ENCODE results near the gene ACRBP. TPM values are rescaled to one million over a fixed set of nuclear protein-coding genes. Genes with fewer than 3 reads are reported as not detected.

ACRBP gene
- total RNA-seq, 1 donor from 2014 or later = 2.2 TPM

DNA sequence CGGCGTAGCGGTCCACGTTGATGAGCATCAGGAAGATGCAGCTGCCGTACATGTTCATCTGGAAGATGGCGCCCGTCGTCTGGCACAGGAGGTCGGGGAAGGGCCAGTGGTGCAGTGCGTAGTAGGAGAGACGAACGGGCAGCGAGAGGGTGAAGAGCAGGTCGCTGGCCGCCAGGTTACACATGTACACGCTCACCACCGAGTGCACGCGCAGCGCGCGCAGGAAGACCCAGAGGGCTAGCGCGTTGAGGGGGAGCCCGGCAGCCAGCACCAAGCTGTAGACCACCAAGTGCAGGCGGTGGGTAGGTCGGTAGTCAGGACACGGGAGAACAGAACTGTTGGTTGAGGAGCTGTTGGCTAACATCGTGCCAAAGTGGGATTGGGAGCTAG, 26.4 kb downstream of the ACRBP start:
- no peak for ATAC-seq
- intact Hi-C loops (cut with micrococcal nuclease) = no loop called here
- DNase-seq = no peak

DNA sequence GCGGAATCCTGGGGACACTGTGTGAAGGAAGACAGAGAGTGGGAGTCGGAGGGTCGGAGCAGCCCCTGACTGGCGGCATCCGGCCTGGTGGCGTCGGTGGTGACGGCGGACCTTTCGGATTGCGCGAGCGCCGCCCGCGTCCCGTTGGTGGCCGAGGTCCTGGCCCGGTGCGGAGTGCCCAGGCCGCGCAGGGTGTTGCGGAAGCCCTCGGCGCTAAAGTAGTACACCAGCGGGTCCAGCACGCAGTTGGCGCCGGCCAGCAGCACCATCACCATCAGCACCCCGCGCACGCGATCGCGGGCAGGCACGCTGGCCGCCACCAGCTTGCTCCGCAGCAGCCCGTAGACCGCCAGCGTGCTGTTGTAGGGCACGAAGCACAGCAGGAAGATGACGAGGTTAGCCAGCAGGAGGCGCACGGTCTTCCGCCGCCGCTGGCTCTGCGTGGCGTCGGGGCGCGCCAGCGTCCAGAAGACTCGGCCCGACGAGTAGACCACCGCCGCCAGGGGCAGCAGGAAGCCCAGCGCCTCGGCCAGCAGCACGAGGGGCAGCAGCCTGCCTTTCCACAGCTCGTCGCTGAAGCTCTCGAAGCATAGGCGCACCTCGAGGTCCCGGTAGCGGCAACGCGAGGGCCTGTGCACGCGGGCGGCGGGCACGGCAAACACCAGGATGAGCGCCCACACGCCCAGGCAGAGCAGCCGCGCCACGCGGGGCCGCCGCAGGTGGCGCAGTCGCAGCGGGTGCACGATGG, 26.9 kb downstream of the ACRBP start:
- intact Hi-C loops (cut with micrococcal nuclease) = no loop called here
- peak; percentile 72 for DNase-seq
- peak; percentile 37 for ATAC-seq

DNA sequence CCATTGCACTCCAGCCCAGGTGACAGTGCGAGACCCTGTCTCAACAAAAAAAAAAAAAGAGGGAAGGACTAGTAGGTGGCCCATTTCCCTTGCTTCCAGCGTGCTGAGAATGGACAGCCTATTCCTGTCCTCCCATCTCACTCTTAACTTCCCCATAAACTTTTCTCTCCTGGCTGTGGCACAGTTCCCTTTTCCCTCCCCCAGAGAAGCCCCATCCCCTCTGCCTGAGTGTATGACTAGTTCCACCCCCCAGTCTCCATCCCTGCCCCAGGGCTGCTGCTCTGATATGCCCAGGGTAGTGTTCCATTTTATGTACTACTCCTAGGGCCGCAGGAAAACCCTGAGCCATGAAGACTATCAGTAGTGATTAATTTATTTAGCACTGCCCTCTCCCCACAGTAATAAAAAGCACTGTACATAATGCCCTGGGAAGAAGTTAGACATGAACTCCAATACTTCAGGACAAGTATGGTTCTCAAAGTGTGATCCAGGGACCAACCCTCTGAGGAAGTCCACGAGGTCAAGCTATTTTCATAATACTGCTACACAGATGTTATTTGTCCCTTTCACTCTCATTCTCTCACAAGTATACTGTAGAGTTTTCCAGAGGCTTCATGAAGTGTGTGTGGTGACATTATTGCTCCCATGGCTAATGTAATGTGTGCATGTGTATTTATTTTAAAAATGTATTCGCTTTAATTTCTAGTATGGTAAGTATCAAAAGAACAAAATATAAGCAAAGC, 28.6 kb downstream of the ACRBP start:
- DNase-seq (no peak), ATAC-seq (no peak)
- intact Hi-C loops (cut with micrococcal nuclease) = no loop called here

DNA sequence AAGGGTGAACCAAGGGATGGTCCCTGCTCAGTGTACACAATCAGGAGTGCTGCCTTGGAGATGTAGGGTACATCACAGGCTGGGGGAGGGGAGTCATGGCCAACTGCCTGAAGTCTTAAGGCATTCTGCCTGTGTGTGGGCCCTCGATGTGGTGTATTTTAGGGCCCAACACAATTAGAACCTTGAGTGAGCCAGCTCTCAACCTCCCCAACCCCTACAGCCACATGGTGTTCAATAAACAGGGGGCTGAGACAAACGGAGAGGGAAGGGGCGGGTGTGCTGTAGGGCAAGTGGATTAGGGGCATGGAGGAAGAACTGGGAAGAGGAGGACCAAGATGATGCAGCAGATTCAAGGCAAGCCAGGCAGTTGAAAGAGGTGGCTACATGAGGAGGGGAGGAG, 31.4 kb downstream of the ACRBP start:
- ATAC-seq (no peak), DNase-seq (no peak)
- intact Hi-C loops (cut with micrococcal nuclease) = no loop called here

DNA sequence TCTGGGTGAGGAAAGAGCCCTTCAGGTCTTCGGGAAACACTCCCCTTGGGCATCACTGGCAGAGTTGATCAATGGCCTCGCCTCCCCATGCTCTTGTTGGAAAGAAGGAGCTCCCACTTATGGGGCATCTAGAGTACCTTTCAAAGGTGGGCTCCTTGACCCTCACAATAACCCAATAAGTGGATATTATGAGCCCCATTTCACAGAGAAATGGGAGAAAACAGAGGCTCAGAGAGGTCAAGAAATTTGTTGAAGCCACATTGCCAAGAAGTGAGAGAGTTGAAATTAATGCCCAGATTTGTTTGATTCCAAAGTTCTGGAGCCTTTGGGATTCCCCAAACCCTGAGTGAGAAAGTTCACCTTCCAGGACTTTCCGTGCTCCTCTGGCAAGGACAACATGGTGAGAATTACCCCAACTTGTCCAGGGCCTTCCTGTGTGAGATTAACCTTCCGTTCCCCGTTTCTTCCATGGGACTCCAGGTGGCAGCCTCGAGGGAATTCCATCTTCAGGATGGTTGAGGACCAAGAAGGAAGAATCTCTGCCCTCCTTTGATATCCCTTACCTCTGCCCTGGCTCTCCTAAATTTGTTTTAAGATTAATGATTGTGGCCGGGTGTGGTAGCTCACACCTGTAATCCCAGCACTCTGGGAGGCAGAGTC, 32.6 kb downstream of the ACRBP start:
- intact Hi-C loops (cut with micrococcal nuclease) = no loop called here
- ATAC-seq = no peak
- no peak for DNase-seq

DNA sequence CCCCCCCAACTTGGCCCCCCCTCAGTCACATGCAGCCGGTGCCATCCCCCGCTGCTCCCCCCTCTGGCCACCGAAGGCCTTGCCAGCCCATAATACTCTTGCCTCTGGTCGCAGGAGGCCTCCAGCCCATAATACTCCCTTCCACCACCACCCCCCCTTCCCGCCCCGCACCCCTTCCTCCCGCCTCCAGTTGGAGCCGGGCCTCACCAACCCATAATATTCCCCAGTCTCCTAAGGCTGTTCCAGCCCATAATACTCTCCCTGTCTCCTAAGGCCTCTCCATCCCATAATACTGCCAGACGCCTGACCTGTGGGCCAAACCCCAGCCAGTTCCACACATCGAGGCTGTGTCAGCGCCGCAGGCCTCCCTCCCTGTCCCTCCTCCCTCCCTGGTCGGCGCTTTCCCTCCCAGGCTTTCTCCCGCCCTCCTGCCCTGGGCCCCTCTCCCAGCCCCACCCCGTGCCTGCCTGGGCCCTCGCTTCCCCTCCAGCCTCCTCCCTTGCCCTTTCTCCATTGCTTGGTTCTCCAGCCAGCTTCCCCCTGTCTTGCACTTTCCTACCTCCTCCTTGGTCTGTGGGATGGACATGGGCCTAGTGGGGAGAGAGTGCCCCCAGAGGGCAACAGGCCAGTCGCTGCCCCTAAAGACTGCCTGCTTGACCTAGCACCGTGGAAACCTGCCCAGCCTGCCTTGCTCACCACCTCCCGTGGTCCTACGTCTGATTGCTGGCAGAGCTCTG, 33.3 kb downstream of the ACRBP start:
- DNase-seq = peak; percentile 92
- peak; percentile 82 for ATAC-seq
- intact Hi-C loops (cut with micrococcal nuclease) = no loop called here

DNA sequence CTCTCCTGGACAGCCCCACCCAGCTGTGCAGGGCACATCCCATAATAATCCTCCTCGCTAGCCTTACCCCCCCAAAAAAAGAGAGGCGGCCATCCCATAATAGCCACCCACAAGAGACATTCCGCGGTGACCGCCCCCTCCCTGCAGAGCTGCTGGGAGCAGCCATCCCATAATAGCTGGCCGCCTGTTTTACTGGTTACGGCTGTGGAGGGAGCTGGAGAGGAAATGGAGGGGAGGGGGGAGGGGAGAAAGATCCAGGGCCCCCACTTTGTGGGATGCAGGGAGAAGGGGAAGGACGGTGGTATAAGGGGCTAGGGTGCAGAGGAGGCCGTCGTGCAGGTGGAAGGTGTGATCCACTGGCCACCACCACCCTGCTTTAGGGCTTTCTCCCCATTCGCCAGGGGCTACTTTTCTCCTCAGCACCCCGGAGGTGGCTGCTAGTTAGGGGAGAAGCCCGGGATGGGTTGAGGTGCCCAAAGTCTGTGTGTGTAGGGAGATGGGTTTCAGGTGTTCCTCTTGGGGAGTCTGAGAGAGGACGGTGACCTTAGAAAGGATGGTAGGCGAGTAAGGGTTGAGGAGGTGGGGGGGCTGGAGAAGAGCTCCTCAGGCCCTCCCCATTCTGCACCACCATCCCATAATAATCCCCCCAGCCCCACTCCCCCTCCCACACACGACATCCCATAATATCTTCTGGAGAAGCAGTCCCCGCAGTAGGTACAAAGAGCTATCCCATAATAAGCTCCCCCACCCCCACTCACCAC, 34.0 kb downstream of the ACRBP start:
- intact Hi-C loops (cut with micrococcal nuclease) = no loop called here
- DNase-seq (peak; percentile 80), ATAC-seq (peak; percentile 37)

DNA sequence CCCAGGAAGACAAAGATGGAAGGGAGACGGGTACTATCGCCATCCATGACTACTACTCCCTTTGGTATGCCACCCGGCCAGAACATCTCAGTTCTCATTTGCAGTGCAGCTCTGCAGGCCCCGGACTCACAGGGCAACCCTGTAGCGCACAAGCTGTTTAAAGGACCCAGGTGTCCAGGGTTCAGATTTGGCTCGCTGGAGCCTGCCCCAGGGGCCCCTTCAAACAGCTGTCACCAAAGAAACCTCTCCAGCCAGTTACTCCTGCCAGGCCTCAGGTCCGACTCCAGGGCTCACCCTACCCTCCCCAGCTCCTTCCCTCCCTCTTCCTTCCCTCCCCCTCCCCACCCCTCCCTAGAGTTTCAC, 34.6 kb downstream of the ACRBP start:
- ATAC-seq (no peak), DNase-seq (no peak)
- intact Hi-C loops (cut with micrococcal nuclease) = no loop called here

DNA sequence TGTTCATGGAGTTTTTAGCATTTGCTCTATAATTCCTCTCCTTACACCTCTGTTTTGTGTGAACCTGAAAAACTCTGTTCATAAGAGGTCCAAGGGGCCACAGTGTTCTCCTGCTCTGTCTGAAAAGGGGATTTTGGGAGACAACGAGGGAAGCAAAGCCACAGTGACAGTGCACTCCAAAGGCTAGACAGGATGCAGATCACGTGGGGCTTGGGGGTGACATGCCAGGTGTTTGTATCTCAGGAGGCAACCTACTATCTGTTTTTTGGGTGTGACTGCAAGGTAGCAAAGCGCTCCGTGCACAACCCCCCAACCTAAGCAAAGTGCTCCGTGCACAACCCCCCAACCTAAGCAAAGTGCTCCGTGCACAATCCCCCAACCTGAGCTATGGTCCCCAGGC, 35.0 kb downstream of the ACRBP start:
- ATAC-seq (no peak), DNase-seq (no peak)
- intact Hi-C loops (cut with micrococcal nuclease) = no loop called here

DNA sequence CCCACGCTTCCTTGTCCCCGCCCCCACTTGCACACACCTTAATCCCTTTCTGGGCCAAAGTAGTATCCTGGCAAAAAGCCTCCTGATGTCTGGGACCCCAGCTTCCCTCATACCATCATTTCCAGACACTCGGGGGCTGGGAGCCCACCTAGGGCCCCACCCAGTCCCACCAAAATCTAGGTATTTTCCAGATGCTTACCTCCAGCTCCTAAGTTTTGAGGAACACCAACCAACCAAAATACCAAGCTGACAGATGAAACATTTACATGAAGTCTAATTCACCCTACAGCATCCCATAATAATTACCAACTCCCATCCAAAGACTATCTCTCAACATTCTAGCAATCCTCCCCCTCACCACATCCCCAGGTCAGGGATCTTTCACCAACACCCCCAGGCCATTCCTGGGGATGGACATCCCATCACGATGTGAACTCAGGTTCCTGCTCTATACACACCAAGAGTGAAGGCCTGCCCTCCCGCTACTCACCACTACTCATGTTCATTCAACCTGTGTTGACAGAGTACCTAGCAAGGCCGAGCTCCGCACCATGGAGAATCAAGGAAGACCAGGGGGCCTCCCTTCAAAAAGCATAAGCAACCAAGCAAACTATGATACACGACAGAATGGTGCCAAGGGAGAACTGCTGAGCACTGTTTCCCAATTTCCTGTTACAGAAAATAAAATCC, 38.5 kb downstream of the ACRBP start:
- intact Hi-C loops (cut with micrococcal nuclease) = no loop called here
- DNase-seq (peak; percentile 48), ATAC-seq (no peak)

DNA sequence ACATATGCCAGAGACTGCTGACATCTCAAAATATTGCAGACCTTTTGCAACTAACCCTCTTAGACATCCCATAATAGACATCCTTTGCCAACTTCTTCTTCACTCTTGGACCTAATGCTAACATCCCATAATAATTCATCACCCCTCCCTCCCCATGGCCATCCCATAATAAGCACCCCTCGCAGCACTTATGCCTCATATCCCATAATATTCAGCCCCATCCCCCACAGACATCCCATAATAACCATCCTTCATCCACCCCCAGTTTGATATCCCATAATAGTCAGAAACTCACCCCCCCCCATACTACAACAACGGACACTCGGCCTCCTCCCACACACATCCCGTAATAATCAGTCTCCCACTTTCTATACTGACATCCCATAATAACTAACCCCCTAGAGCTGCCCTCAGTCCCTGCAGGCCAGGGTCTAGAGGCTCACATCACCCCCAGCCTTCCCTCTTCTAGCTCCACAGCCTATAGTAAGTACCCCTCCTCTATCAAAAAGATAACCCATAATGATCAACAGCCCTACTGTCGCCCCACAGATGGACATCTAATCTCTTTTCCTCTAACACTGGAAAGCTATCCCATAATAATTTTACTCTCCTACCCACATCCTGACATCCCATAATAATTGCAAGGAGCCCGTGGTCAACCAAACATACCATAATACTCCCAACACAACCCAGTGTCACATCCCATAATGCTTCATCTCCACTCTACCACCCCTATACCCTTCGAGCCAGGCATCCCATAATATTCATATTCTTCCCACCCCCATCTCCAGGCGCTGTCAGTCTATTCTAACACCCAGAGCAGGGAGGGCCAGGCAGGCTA, 39.3 kb downstream of the ACRBP start:
- DNase-seq (no peak), ATAC-seq (peak; percentile 1)
- intact Hi-C loops (cut with micrococcal nuclease) = no loop called here

DNA sequence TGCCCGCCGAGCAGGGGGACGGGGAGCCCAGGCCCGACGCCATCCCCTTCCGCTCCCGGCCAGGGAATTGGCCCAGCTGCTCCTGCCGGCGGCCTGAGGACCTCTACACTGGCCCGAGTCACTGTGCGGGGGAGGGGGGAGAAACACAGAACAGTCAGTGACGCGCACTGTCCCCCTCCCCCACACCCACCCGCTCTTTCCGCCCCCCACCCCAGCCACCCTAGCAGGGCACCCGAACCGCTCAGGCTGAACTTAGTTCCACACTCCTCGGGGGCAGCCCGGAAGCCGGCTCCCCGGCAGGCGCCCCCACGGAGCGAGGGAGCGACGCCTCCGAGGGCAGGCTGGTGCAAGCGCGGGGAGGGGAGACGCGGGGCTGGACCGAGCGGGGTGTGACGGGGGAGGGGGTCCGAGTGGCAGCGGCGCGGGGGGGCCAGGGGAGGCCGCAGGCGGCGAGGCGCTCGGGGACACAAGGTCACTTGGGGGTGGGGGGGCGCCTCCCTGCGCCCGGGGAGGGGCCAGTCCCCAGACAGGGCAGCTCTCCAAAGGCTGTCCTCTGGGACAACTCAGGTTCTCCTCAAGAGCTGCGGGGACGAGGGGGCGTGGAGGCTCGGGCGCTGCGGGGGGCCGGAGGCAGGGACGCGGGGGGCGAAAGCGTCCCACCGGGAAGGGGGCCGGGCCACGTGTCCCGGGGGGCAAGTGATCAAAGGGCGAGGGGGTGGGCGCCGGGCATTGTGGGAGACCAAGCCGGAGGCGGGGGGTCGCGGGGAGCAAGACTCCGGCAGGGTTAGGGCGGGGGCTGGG, 40.7 kb downstream of the ACRBP start:
- ATAC-seq = peak; percentile 65
- intact Hi-C loops (cut with micrococcal nuclease) = no loop called here

DNA sequence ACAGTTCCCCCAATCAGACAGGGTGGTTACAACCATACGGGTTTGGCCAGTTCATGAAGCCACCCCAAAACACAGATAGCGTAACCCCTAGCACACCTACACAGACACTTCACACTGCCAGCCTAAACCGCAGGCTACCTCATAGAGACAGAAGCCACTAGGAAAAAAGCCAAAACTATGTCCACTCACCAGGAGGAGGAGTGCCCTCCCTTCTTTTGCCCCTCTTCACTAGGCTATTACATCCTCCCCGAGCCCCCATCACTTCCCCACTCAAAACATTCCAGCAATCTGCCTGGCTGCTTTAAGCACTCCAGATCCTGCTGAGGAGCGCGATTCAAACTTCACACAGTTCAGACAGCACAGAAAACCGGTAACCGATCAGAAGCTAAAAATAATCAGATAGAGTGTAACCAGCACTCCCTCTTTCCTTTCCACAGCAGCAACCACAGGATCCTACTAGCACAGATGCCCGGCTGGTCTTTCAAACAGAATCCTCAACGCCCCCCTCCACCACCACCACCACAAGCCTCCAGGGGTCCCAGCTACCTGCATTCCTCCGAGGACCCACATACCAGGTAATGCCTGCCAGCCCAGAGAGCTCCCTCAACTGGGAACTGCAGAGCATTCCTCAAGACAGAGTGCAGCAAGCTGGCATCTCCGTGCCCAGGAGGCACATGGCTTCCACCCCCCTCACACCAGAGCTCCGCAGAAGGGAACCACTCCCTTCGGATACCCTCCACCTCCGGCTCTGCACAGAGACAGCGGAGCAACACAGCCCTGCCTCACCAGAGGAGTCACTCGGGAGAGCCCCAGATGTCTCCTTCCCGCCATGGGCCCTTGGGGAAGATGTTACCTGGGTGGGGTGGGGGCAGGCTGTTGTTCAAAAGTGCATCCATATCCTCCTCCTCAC, 41.6 kb downstream of the ACRBP start:
- intact Hi-C loops (cut with micrococcal nuclease) = no loop called here
- peak; percentile 1 for ATAC-seq
- no peak for DNase-seq

More for the DNA sequence above, 40.7 kb downstream of the ACRBP start:
- peak; percentile 84 for DNase-seq

DNA sequence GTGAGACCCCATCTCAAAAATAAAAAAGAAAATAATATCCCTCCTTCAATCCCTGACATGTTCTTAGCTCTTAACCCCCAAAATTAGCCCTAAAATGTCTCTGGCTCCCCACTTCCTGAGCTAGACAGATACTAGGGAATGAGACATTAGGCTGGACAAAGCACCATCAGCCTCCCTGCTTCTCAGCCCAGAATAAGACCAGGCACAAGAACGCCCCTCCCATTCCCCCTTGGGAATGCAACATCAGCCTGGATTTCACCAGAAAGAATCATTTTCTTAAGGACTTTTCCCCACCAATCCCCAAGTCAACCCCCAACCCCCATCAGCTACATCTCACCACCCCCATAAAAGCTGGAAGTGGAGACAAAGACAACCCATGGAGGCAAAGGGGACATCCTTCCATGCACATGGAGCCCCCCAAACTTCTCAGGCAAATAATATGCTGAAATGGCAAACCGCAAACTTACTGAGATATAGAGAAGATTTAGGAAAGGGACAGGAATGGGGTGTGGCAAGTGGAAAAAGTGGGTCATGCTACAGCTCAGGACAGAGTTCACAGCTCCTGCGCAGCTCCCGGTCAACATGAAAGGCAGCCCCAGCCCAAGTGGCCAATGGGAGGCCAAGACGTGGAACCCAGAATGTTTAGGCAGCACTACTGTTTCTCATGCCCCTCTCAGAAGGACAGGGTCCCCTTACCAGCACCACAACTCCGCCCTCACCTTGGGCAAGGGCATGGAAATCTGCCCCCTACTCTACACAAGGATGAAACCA, 42.8 kb downstream of the ACRBP start:
- DNase-seq = no peak
- no peak for ATAC-seq
- intact Hi-C loops (cut with micrococcal nuclease) = no loop called here

DNA sequence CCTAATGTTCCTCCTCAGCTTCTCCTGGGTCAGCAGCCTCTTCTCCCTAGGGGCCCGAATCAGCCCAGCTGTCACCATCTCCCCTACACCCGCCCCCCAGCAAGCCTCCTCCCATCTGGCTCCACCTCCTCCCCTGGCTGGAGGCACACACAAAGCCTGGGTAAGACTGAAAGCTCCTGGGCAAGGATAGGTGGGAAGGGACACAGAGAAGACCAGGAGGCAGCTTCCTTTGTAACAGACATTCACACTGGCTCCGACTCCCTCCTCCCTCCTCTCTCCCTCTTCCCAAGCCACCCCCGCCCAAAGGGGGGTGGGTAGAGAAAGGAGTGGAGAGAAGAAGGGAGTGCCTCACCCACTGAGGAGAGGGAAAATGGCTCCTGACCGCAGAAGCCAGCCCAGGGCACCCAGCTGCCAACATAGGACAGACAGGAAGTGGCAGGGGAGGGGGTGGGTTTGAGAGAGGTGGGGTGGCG, 44.1 kb downstream of the ACRBP start:
- intact Hi-C loops (cut with micrococcal nuclease) = no loop called here
- ATAC-seq (peak; percentile 4), DNase-seq (peak; percentile 73)
